Thoracic aorta (tissue), 2 donors: Measurements from ENCODE around the gene FLCN. TPM values are rescaled to one million over a fixed set of nuclear protein-coding genes. Genes with fewer than 3 reads are reported as not detected.
A peak's percentile ranks its signal among the peaks of the same experiment; 100 is the strongest.

Source experiments
- ATAC-seq: fragments of 150-250 bp; one replicate; pipeline ENCODE4 v1.8.0; 2017; ENCODE audit warnings: low read depth; ENCODE audit not compliant: insufficient number of reproducible peaks, low FRiP score
- DNase-seq: peaks from one replicate; pipeline ENCODE4 v3.0.0-alpha.2; 2020; ENCODE audit warnings: low spot score
- H3K27ac ChIP-seq, 2 donors: fragments of 200-600 bp; sonication (generic); 1 replicate in 1 of 2; 2 replicates in 1 of 2; pipeline ENCODE4 v1.5.1; 2016; ENCODE audit warnings: mild to moderate bottlenecking in 2 of 2, moderate library complexity in 2 of 2
- H3K27me3 ChIP-seq: fragments of 200-600 bp; sonication (generic); replicated peaks from 2 replicates; pipeline ENCODE4 v1.6.0; 2016; ENCODE audit warnings: mild to moderate bottlenecking; ENCODE audit not compliant: insufficient read depth
- H3K36me3 ChIP-seq: fragments of 200-600 bp; sonication (generic); one replicate; pipeline ENCODE4 v1.5.1; 2016
- H3K4me1 ChIP-seq, 2 donors: fragments of 200-600 bp; sonication (generic); 1 replicate in 1 of 2; 2 replicates in 1 of 2; pipeline versions ENCODE4 v1.5.1 to v1.6.0; 2016; ENCODE audit warnings: low read depth in 2 of 2, mild to moderate bottlenecking in 1 of 2; ENCODE audit not compliant: control insufficient read depth in 1 of 2
- H3K4me3 ChIP-seq: fragments of 200-600 bp; sonication (generic); 2 replicates; pipeline ENCODE4 v1.5.1; 2016; ENCODE audit warnings: mild to moderate bottlenecking
- H3K9me3 ChIP-seq: fragments of 200-600 bp; sonication (generic); 2 replicates; pipeline ENCODE4 v1.5.1; 2016
- CTCF ChIP-seq: fragments of 200-600 bp; sonication (generic); IDR thresholded peaks from one replicate; pipeline ENCODE4 v1.5.1; 2019; ENCODE audit warnings: antibody characterized with exemption
- total RNA-seq, 2 donors: library from RNA; depleted of rRNA; stranded (reverse); fragments of >200 nt; gene quantifications; one replicate each; pipeline versions ENCODE4 v1.1.0 to v1.2.3, GENCODE V29; 2016

The FLCN gene
- total RNA-seq, 2 donors from 2014 or later: 64.3 to 123 TPM

- TF ChIP-seq CTCF: no peak
- DNase-seq (no peak), ATAC-seq (no peak)
- H3K9me3 ChIP-seq: no peaks in the 10 kb centered on the region
- no peaks in the 10 kb centered on the region for H3K27me3 ChIP-seq
- H3K27ac ChIP-seq: peak overlapping the region; percentile 69 to 72
- peak overlapping the region; percentile 66 for H3K4me3 ChIP-seq
- peaks cover 18 to 43% of the 10 kb centered on the region in 2 donors for H3K4me1 ChIP-seq
- H3K36me3 ChIP-seq: no peaks in the 10 kb centered on the region
Observed at GRCh38 chr17:17204635-17205231, 32.2 kb downstream of the FLCN start.

- Histone ChIP-seq H3K4me1 (peaks cover 18 to 43% of the 10 kb centered on the region in 2 donors), H3K9me3 (no peaks in the 10 kb centered on the region), H3K27me3 (no peaks in the 10 kb centered on the region), H3K36me3 (no peaks in the 10 kb centered on the region), H3K27ac (peak overlapping the region; percentile 69 to 74), H3K4me3 (peak overlapping the region; percentile 66)
- DNase-seq (no peak), ATAC-seq (peak; percentile 39)
- TF ChIP-seq CTCF: no peak
Observed at GRCh38 chr17:17204041-17204591, 32.9 kb downstream of the FLCN start.

- Histone ChIP-seq H3K27me3 (no peaks in the 10 kb centered on the region), H3K4me3 (peak overlapping the region; percentile 66)
- ATAC-seq: no peak
Observed at GRCh38 chr17:17203173-17203730, 33.7 kb downstream of the FLCN start.

GRCh38 chr17:17201907-17202306 lies 35.1 kb downstream of the FLCN start:
- DNase-seq (no peak), ATAC-seq (no peak)
- Histone ChIP-seq H3K27ac (no peak overlapping the region), H3K36me3 (no peaks in the 10 kb centered on the region), H3K27me3 (no peaks in the 10 kb centered on the region), H3K4me1 (peaks cover 18 to 40% of the 10 kb centered on the region in 2 donors), H3K9me3 (no peaks in the 10 kb centered on the region), H3K4me3 (no peak overlapping the region)
- no peak for TF ChIP-seq CTCF

More at GRCh38 chr17:17203173-17203730, 33.7 kb downstream of the FLCN start:
- H3K36me3 ChIP-seq: no peaks in the 10 kb centered on the region
- no peaks in the 10 kb centered on the region for H3K9me3 ChIP-seq
- TF ChIP-seq CTCF: no peak
- H3K4me1 ChIP-seq: peaks cover 18 to 43% of the 10 kb centered on the region in 2 donors
- no peak for DNase-seq
- H3K27ac ChIP-seq: peak overlapping the region; percentile 69 to 74

GRCh38 chr17:17201271-17201670 lies 35.7 kb downstream of the FLCN start:
- no peak overlapping the region for H3K27ac ChIP-seq
- no peak for ATAC-seq
- peaks cover 18 to 34% of the 10 kb centered on the region in 2 donors for H3K4me1 ChIP-seq

More at GRCh38 chr17:17201271-17201670, 35.7 kb downstream of the FLCN start:
- Histone ChIP-seq H3K27me3 (no peaks in the 10 kb centered on the region), H3K9me3 (no peaks in the 10 kb centered on the region), H3K36me3 (no peaks in the 10 kb centered on the region), H3K4me3 (no peak overlapping the region)
- no peak for TF ChIP-seq CTCF
- no peak for DNase-seq
